OCI-M2 (cell line): ENCODE measurements around the gene SDHD.
"Not testable (repeated sequence)": the region's sequence is repeated elsewhere in the genome, so short reads cannot be mapped to it uniquely, and the experiment has no call there.

Experiments used
- DNase-seq: peaks from one replicate; lab custom pipeline; 2025; ENCODE audit not compliant: unreplicated experiment; lab: John Stamatoyannopoulos, UW

Gene SDHD

DNA sequence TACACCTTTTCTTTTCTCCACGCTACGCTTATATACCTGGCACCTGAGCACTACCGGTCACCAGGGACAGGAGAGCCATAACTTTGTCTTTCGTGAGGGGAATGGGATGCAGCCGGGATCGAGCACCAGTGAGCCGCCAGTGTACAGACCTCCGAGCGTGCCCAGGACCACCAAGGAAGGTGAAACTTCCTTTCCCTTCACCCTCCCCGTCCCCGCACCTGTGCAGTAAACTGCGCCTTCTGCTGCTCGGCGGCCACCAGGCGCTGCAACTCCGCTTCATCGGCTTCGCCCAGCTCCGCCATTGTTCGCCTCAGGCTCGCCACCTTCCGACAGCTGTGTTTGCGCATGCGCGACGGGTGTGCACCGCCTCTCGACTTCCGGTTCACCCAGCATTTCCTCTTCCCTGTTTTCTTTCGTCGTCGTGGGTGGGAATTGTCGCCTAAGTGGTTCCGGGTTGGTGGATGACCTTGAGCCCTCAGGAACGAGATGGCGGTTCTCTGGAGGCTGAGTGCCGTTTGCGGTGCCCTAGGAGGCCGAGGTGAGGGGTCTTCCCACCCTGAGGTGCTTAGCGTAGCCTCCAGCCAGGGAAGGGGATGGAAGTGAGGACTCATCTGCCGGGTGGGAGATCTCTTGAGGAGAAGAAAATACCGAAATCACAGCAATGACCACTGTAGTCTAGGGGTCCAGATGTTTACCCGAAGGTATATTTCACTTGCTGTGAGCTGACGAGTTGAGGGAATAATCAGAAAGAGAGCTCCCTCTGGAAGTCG is at the start of gene SDHD, which contains the start of gene TIMM8B:
Gene SDHD (plus strand): TSS at position 452 of the 770 bp plus-strand sequence. CDS start 35 bp downstream, at position 487.
Gene TIMM8B (minus strand): TSS at position 335 of the 770 bp plus-strand sequence. CDS start 33 bp downstream, at position 302.
- DNase-seq: peak; percentile 25

- no peak for DNase-seq
Measured at GRCh38 chr11:112037527-112037926, 49.1 kb upstream of the SDHD start.

DNA sequence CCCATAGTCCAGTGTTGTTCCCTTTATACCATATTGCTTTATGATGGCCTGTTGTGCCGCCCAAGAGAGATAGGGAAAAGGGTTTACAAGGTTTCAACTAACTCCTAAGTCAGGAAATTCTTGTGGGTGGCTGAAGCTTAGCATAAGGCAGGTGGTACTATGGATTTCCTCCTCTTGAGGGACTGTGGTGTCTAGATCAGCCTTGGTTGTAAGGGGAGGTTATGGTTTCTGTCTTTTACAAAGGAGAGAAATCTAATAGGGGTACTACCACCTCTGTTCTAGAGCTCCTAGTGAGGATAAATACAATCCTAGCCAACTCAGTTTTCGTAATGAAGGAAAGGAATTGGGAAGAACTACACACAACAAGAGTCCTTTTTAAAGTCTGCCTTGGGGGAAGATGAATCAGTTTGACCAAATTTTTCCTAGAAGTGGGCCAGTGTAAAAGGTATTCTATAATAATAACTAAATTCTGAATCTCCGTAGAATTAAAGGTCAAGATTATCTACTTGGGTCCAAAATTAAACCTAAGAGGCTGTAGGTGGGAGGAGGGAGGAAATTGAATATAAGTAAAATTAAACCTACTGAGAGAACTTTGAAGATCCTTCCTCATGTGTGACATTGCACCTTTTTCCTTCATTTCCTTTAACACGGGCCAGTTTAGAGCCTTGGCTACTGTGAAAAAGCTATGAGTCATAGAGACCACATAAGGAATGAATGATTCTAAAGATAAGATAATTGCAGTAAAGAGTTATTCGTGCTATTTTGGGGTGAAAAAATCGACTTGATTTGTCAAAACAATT is 44.3 kb upstream of the SDHD start:
- DNase-seq: no peak

- no peak for DNase-seq
Measured at GRCh38 chr11:112042961-112043304, 43.7 kb upstream of the SDHD start.

GRCh38 chr11:112044961-112045360 is 41.7 kb upstream of the SDHD start:
- no peak for DNase-seq

DNA sequence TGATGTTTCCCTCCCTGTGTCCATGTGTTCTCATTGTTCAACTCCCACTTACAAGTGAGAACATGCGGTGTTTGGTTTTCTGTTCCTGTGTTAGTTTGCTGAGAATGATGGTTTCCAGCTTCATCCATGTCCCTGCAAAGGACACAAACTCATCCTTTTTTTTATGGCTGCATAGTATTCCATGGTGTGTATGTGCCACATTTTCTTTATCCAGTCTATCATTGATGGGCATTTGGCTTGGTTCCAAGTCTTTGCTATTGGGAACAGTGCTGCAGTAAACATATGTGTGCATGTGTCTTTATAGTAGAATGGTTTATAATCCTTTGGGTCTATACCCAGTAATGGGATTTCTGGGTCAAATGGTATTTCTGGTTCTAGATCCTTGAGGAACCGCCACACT is 40.0 kb upstream of the SDHD start:
- DNase-seq: not testable (repeated sequence)

DNA sequence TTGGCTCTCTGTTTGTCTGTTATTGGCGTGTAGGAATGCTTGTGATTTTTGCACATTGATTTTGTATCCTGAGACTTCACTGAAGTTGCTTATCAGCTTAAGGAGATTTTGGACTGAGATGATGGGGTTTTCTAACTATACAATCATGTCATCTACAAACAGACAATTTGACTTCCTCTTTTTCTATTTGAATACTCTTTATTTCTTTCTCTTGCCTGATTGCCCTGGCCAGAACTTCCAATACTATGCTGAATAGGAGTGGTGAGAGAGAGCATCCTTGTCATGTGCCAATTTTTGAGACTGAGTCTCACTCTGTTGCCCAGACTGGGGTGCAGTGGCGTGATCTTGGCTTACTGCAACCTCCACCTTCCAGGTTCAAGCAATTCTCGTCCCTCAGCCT is 38.4 kb upstream of the SDHD start:
- DNase-seq: not testable (repeated sequence)

- DNase-seq: no peak
Measured at GRCh38 chr11:112049777-112050176, 36.9 kb upstream of the SDHD start.

DNA sequence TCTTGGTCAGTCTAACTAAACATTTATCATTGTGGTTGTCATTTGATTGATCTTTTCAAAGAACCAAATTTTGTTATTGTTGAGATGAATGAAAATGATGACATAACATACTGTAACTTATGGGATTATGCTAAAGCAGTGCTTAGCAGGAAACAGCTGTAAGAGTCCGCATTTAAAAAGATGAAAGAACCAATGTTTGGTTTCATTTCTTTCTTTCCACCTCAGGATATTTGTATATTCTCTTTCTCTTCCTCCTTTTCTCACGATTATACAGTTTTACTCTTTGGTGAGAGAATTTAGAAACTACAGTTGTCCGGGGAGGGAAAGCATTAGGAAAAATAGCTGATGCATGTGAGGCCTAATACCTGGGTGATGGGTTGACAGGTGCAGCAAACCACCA is 36.0 kb upstream of the SDHD start:
- no peak for DNase-seq

DNA sequence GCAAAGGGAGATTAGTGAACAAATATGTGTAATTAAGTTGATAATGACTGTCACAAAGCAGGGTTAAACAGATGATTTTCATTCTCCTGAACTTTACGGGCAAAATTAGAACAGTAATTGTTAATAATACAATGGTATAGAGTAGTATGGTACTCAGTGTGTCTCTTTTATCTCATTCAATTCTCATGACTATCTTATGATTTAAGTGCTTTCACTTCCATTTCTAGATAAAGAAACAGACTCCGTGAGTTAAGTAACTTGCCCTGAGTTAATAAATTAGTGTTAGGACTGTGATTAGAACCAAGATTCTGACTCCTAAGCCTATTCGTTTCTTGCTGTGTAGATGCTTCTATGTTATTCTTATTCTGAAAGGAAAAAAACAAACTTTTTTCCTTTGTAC is 34.9 kb upstream of the SDHD start:
- DNase-seq: no peak

DNA sequence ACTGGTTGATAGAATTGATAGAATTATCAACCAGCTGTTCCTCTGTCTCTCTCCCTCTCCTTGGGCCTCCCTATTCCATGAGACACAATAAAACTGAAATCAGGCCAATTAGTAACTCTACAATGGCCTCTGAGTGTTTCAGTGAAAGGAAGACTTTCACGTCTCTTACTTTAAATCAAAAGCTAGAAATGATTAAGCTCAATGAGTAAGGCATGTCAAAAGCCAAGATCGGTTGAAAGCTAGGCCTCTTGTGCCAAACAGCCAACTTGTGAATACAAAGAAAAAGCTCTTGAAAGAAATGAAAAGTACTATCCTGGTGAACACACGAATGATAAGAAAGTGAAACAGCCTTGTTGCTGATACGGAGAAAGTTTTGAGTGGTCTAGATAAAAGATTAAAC is 29.5 kb upstream of the SDHD start:
- DNase-seq: no peak

- DNase-seq: no peak
Measured at GRCh38 chr11:112058103-112058502, 28.6 kb upstream of the SDHD start.

- no peak for DNase-seq
Measured at GRCh38 chr11:112062923-112063322, 23.8 kb upstream of the SDHD start.

GRCh38 chr11:112073941-112074811 is 12.5 kb upstream of the SDHD start, which contains the start of the genes NKAPD1 and PIH1D2:
Gene NKAPD1 (plus strand): TSS chr11:112074299. CDS start chr11:112075575, 1,276 bp downstream.
Gene PIH1D2 (minus strand): TSS chr11:112074017. CDS start chr11:112073174, 843 bp downstream.
- DNase-seq: peak; percentile 42

- DNase-seq: no peak
Measured at GRCh38 chr11:112082729-112083128, 3.9 kb upstream of the SDHD start.

DNA sequence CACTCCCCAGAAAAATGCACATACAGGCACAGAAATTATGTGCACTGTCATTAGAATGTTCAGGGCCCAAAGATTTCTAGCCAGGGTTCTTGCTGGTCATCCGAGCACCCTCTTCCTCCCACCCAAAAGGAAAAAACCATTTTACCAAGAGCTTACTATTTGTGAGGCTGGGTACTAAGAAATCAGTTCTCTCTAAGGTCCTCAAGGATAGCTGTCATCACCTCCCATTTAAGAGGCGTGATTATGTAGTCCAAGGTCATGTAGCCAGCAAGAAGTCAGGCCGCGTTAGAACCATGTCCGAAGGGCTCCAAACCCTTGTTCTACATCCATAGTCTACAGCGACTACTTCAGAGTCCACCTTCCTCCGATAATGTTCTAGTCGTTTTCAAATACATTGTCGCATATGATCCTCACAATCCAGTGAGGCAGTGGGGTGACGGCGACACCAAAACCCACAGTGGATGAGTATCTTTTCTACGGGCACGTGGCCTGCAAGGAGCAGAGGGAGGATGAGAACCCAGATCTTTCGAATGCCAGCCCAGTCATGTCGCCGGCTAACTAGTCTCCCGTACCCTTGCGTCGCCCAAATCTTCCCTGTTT is 751 bp upstream of the SDHD start:
- peak; percentile 28 for DNase-seq

DNA sequence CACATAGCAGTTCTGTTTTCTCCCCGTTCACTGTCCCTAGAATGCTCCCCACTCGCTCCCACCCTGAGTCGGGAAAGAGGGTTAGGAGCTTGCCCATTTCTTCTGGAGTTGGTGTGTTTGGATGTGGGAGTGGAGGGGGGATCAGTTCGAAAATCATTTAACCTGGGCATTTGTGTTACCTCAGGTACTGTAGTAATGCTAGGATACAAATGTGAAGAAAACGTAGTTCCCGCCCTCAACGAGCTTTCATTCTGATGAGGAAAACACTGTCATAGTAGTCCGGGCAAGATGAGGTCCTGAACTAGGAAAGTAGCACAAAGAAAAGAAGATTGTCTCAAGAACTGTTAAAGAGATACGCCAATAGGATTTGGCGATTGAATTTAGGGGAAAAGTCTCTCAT is 539 bp downstream of the SDHD start:
- DNase-seq: no peak

DNA sequence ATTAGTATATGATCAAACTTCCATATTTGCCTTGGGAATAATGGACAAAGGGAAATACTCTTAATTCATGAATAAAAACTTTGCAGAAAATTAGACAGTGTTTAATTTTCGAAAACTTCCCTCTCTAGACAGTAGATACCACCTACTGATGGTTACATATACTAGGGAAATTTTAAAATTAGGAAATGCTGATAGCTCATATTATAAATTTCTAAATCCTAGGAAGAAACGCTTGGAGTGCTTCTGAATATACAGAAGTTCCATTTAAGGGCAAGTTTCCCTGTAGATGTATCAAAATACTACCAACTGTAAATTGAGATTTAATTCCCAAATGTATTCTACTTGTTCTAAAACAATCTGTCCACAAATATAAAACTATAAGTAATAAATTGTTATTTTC is 8.6 kb downstream of the SDHD start:
- DNase-seq: not testable (repeated sequence)

- no peak for DNase-seq
Measured at GRCh38 chr11:112096194-112096593, 9.5 kb downstream of the SDHD start.

GRCh38 chr11:112097734-112098528 is 11.3 kb downstream of the SDHD start:
- no peak for DNase-seq
